Dedifferentiated amniotic fluid mesenchymal stem cell (primary cell): ENCODE results near the gene RBMS1.
"Not testable (repeated sequence)": the region's sequence is repeated elsewhere in the genome, so short reads cannot be mapped to it uniquely, and the experiment has no call there.

ENCODE experiments used
- DNase-seq: peaks from one replicate; pipeline ENCODE4 v3.0.0-alpha.2; 2016; ENCODE audit errors: extremely low spot score

RBMS1 gene

DNA sequence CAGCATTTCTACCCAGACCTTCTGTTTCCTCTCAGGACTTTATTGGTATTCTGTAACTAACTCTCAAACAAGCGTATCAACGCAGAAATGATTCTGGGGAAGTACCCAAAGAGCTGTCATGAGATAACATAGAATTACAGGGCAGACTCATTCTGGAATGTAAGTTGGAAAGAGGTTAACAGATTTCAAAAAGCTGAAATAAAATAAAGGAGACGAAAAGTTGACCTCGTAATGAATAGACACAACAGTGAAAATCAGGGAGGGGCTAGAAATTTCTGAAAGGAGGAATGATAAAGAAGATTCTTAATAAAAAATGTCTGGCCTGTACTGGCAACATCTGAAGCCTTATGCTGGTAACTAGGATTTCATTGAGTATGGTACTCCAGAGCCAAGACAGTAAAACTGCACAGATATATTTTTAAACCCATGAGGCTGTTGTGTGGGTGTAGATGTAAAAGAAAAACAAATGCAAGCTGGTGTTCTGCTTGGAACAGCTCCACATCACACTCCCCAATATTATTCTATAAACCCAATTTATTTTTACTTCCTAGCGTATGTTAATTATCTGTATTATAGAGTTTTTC, 23.9 kb downstream of the RBMS1 start:
- DNase-seq: no peak

DNA sequence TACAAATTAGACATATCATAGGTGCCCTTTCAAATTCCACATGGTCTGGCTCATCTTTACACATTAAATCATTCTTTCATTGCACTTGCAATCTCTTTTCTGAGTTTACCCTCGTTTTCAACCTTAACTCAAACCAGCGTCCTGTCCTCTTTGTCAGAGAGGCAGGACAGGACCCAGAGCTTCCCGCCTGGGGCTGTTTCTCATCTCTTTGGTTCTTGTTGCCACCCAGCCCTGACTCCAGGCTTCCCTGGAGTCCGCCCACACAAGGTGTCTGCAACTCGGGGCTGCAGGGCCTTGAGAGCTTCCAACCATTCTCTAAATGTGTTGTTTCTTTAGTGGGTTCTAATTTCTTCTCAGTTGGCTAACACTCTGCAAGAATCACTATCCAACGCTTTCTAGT, 24.4 kb downstream of the RBMS1 start:
- no peak for DNase-seq

DNA sequence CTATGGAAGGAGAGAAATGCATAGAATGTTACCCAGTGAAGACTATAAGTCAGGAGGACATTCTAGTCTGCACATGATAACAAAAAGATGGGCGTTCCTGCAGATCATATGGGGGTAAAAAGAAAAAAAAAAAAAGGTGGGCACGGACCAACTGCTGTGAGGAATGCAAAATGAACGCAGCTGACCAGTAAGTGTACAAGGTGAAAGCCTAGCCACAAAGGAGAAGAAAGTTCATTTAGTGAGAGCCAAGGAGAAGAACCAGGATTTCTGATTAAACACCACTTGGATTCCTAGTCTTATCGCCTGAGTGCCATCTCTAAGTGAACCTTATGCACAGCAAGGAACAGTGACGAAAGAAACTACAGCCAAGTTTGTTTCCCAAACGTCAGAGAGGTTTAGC, 26.5 kb downstream of the RBMS1 start:
- no peak for DNase-seq

DNA sequence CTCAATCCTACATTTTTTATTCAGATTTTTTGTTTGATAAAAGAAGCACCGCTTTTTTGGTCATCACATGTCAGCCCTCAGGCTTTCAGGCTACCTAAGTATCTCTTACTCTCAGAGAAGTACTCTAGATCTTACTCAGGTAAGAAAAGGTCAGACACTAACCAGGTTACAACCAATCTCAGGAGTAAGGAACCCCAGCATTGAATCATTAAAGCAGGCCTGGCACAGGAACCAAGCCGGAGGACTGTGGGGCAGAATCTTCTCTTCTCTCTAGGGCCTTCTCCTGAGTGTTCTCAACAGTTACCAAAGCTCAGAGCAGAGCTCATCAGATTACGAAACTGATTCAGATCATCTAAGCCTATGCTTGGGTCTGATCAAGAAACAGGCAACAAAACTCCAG, 28.2 kb downstream of the RBMS1 start:
- DNase-seq: no peak

- no peak for DNase-seq
Observed at GRCh38 chr2:160465002-160465401, 28.6 kb downstream of the RBMS1 start.

GRCh38 chr2:160464017-160464416, 29.6 kb downstream of the RBMS1 start:
- DNase-seq: no peak

DNA sequence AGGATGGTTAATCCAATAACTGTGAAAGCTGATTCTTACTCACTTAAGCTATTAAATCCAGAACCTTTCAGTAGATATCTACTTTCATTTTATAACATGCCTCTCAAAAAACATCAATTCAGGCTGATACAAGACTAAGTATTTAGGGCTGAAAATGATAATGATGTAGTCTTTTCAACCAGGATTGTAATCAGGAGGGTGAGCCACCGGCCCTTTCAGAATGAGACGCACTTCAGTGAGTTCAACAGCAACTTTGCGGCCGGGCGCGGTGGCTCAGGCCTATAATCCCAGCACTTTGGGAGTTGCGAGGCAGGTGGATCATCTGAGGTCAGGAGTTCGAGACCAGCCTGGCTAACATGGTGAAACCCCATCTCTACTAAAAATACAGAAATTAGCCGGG, 30.4 kb downstream of the RBMS1 start:
- DNase-seq: no peak

DNA sequence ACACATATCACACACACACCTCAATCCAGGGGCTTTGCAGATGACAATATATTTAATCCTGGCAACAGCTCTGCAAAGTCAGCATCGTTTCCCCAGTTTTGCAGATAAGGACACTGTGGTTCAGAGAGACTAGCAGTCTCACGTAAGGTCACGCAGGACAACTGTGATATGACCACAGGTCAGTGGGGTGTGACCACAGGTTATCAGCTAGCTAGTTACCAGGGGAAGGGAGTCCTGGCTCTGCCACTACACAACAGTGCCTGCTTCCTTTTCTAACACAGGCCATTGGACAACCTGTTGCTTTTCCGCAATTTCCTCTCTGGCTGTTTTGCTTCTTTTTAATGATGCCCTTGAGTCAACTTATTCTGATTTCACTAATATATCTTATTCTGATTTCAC, 33.3 kb downstream of the RBMS1 start:
- DNase-seq: no peak

DNA sequence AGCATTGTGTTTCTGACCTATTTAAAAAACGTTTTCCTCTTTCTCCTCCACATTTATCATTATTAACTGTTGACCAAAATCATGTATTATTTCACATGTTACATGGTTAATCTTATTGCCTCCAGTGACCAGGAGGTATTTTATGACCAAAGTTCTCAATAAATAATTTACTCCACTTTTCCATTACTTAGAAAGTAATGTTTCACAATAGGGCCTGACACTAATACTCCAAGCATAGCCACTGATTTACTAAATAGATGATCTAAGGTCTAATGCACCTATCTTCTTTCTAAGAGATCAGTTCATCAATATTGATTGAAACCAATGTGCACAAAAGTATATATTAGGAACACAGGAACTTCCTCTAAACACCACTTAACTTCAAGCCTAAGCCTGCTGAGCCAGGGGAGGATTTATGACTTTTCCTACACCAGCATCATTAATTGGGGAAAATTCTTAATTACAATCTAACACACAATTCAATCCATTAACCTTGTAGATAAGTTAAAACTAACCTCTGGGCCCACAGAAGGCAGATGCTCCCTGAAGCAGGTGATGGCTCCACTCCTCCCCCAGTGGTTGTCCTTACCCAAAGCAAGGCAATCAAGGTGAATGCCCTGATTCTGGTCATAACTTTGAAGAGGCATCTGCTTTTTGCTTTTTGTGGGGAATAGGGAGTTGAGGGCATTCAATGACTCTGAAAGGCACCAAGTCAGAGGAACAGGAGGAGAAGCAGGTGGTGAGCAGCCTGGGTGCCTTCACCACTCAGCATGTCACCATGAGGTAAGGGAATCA, 33.9 kb downstream of the RBMS1 start:
- no peak for DNase-seq

- no peak for DNase-seq
Observed at GRCh38 chr2:160458718-160459453, 34.7 kb downstream of the RBMS1 start.

DNA sequence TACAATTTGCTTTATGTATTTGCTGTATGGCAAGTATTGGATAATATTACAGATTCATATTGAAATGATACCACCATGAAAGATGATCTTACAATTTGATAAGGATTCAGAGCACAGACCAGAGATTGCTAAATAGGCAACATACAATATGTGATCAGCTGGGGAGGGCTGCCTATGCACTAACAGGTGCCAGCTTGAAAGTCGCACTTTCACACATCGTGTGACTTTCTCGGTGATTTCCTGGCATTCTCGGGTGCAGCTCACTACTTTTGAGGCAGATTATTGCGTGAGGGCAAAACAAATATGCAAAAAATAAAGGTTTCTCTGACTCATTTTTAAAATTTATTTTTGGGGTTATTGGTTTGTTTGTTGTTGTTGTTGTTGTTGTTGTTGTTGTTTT, 36.0 kb downstream of the RBMS1 start:
- DNase-seq: no peak

DNA sequence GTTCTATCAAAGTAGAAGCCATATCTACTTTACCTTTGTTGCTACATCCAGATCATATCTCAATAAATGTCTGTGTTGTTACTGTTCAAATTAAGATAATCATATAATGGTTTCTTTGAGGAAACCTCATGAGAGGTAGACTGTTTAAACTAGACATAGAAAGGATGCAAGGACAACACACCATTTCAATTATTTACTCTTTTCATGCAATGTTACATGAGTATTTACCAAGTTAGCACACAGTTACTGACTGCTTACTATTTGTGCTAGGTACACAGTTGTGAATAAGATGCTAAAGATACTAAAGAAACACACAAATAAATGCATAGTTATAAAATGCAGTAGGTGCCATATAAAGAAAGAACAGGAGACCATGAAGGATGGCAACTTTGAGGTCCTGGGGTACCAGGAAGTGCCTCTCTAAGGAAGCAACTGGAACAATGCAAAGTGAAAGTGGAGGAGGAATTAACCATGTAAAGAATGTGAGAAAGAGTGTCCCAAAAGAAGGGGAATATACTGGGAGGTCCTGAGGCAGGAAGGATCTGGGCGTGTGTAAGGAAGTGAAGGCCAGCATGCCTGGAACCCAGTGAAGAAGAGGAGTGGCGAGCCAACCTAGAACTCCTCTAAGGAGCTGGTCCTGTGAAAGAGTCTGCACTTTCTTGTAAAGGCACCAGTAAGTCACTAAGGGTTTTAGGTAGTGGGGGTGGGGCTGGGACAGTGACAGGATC, 39.4 kb downstream of the RBMS1 start:
- DNase-seq: no peak

DNA sequence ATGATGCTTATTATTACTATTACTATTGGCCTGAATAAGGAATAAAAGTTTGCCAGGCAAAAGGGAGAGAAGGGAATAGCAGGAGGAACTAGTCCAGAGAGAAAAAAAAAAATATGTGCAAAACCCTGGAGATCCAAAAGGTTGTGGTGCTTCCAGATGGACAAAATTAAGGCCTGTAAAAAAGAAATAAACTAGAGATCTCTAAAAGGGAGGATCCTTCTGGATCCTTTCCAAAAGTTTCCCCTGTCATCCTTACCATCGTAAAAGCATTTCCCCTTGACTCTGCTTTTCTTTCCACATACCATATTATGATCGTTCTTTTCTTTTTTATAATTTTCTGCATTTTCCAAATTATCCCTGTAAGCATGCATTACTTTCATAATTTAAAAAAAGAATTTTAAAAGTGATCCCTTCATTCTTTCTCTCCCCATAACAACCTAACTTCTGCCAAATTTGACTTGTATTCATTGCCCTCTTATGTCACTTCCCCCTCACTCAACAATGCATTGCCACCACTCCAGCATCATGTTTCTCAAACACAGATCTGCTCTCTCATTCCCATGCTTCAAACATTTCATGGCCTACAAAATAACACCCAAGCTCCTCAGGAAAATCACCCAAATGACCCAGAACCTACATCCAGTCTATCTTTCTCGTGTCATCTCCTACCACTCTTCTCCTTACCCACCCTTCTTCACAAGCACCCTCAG, 40.3 kb downstream of the RBMS1 start:
- DNase-seq: no peak

GRCh38 chr2:160450486-160450885, 43.1 kb downstream of the RBMS1 start:
- no peak for DNase-seq

- not testable (repeated sequence) for DNase-seq
Observed at GRCh38 chr2:160448821-160449220, 44.8 kb downstream of the RBMS1 start.

DNA sequence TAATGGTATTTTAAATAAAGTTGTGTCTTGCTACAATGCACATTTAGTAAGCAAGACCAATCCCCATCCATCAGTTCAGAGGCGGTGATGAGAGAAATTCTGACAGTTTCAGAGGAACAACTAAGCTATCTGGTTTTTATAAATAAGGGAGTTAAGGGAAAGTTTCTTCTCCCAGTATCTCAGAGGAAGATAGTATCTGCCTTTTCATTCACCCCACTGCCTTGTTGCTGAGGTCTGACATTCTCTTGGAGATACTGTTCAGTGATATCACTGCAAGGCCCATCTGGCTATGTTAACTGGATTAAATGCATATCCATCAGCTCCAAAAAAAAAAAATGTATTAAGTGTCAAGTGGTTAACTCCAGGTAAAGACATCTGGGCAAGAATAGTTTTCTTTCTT, 47.9 kb downstream of the RBMS1 start:
- DNase-seq: no peak

DNA sequence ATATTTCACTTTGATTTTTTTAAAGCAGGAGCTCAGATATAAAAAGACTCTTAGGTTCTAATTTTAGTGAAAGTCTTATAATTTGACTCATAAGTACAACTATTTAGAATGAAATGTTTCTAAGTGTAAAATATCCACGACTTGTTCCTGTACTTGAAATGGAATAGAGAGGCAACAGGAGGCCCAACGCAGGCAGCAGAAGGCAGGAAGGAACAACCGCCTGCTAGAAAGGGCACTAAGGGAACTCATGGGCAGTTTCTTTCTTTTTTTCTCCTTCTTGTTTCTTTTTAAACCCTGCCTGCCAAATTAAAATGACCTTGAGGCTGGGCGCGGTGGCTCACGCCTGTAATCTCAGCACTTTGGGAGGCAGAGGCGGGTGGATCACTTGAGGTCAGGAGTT, 51.0 kb downstream of the RBMS1 start:
- no peak for DNase-seq

DNA sequence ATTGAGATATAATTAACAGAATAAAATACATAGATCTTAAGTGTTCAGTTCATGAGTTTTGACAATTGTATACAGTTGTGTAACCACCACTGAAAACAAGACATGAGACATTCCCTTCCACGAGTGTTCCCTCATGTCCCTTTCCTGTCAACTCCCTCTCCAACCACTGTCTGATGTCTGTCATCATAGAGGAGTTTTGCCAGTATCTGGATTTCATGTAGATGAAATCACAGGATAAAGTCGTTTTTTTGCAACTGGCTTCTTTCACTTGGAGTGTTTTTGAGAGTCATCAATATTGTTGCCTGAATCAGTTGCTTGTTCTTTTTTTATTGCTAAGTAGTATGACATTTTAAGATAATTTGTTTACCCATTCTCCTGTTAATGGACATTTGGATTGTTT, 52.7 kb downstream of the RBMS1 start:
- no peak for DNase-seq

DNA sequence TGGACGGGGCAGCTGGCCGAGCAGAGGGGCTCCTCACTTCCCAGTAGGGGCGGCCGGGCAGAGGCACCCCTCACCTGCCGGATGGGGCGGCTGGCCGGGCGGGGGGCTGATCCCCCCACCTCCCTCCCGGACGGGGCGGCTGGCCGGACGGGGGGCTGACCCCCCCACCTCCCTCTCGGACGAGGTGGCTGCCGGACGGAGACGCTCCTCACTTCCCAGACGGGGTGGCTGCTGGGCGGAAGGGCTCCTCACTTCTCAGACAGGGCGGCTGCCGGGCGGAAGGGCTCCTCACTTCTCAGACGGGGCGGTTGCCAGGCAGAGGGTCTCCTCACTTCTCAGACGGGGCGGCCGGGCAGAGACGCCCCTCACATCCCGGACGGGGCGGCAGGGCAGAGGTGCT, 54.6 kb downstream of the RBMS1 start:
- DNase-seq: not testable (repeated sequence)

GRCh38 chr2:160437273-160437672, 56.3 kb downstream of the RBMS1 start:
- no peak for DNase-seq

GRCh38 chr2:160434254-160434948, 59.2 kb downstream of the RBMS1 start:
- DNase-seq: no peak
